HG02763 (cell line): ENCODE results near the gene ULBP2.
A peak's percentile ranks its signal among the peaks of the same experiment; 100 is the strongest.
"Not testable (repeated sequence)": the region's sequence is repeated elsewhere in the genome, so short reads cannot be mapped to it uniquely, and the experiment has no call there.

ENCODE experiments used
- ATAC-seq: cut with Tn5 transposase; IDR thresholded peaks from one replicate; pipeline ENCODE4 v1.9.1; 2021; ENCODE audit warnings: mild to moderate bottlenecking, moderate library complexity; ENCODE audit not compliant: unreplicated experiment

ULBP2 gene

GRCh38 chr6:149948616-149949015 is 6.8 kb downstream of the ULBP2 start:
- no peak for ATAC-seq

DNA sequence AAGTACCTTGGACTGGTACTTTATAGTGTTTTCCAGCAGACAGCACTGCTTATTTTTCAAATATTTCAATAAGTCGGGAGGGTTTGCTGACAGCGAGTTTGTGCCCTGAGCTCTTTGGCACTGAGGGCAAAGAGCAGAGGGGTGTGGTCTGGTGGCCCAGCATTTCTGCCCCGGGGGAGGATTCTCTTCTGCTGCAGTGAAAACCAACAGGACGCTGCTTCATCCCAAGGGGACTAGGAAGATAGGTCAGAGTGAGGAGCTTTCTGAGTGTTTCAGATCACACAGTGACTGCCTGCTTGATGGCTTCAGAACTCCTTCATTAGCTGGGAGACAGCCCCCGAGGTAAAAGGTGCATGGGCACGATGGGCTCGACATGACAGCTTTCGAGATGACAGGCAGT is 8.6 kb downstream of the ULBP2 start:
- ATAC-seq, result no peak

DNA sequence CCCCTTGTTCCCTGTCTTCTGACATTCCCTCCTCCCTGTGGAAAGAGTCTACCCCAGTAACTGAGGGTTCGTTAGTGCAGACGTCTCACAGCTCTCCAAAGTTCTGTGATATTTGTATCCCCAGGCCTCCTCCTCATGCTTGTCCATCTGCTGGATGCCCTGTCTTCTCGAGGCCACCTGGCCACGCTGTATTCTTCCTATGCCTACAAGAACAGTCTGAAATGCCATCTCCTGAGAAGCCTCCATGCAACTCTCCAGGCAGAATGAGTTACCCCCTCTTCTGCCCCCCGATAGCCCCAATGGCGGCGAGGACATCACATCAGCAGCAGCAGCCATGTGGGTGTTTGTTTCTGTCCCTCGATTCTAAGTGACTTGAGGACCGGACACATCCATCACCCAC is 9.3 kb downstream of the ULBP2 start:
- ATAC-seq, result no peak

DNA sequence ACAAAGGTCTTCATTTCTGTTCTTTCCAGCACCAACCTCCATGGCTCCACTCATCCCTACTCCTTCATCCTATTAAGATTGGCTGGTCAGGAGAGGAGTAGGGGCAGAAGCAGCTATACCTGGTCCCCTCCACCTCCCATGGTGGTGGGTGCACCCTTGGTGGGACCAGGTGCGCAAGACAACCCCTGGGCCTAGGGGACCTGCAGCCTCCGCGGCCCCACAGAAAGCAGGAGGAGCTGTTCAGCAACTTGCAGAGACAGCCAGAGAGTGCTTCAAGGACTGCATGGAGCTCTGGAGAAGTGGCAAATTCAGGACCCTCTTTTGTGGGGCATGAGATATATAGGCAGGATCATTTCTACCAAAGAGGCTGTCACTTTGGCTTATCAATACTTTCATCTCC is 9.8 kb downstream of the ULBP2 start:
- ATAC-seq, result no peak

DNA sequence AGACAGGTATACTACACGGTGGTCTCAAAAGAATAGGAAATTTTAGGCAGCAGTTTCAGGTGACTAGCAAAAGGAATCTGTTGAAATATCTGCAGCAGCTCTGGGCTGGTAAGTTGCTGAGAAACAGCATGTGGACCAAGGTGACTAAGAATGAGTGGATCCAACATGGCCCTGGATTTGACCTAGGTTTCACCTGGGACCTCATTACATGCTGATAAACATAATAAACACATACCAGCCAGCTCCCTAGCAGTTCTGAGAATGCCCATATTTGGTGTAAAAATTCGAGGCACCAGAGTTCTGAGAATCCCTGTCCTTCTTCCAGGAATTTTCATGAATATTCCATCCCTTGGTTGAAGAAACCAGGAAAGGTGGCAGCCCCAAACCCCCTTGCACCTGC is 11.6 kb downstream of the ULBP2 start:
- not testable (repeated sequence) for ATAC-seq

GRCh38 chr6:149953934-149954327 is 12.1 kb downstream of the ULBP2 start:
- not testable (repeated sequence) for ATAC-seq

GRCh38 chr6:149954328-149954983 is 12.6 kb downstream of the ULBP2 start:
- not testable (repeated sequence) for ATAC-seq

GRCh38 chr6:149954984-149955653 is 13.3 kb downstream of the ULBP2 start:
- ATAC-seq, result not testable (repeated sequence)

DNA sequence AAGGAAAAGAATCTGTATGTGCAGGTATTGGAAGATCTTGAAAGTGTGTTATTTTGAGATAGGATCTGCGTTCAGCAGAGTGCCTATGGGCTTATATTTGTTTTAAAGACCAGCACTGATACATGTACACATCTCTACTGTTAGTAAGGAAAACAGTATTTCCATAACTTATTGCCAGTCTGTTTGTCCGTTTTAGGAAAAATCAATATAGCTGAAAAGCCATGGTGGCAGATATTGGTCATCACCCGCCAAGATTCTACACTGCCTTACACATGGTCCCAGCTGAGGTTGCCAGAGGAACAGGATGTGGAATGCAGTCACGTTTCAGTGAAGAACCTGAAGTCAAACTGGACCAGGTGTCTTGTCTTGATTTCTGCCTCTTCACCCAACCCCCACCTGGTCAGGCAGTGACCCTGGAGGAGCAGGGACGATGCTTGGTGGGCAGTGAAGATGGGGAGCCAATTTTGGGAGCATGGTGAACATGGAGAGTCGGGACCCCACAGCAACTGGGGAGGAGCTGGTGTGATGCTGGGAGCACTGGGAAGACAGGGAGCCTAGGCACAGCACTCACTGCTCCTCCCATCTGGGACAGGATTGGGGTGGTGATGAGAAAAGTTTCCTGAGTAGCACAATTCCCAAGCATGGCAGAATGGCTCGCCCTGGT is 14.0 kb downstream of the ULBP2 start:
- ATAC-seq, result not testable (repeated sequence)

DNA sequence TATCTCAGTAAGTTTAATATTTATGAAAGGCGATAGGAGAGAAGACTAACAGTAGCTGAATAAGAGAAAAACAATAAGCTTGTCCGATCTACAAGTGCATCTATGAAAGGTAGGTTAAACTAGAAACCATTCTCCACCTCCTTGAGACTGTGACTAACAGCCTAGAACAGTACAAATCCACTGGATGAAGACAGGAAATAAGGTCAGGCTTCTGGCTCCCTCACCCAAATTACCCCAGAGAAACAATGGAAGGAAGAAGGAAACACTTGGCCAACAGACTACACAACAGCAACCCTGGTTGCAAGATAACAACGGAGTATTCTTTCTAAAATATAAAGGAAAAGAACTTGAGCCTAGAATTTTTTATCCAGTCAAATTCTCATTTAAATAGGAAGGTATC is 16.3 kb downstream of the ULBP2 start:
- not testable (repeated sequence) for ATAC-seq

GRCh38 chr6:149959806-149960205 is 18.0 kb downstream of the ULBP2 start:
- ATAC-seq, result not testable (repeated sequence)

GRCh38 chr6:149960488-149960887 is 18.7 kb downstream of the ULBP2 start:
- ATAC-seq, result no peak

DNA sequence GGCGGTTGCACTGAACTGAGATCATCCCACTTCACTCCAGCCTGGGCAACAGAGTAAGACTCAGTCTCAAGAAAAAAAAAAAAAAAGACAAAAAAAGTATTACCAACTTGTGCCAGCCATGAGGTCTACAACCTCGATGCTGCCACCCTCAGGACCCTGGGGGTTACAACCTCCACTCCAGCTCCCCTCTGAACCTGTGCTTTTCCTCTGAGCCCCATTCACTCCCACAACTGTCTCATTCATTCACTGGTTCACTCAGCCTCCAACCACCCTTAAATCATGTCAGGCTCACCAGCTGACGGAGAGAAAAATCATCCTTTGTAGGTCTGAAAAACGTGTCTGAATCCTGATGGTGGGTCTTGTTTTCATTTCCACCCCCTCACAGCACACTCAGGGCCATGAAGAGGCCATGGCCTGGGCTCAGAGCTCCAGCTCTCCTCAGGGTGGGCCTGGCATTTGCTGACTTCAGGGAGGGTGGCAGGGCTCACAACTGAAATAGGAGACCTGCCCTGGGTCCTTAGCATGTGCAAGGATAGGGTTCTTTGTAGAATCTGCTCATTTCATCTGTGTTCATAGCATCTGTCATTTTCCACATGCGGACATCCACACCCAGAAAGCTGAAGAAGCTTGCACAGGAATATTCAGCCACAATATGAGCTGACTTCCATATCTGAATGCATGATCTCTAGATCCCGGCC is 20.1 kb downstream of the ULBP2 start:
- ATAC-seq, result no peak

DNA sequence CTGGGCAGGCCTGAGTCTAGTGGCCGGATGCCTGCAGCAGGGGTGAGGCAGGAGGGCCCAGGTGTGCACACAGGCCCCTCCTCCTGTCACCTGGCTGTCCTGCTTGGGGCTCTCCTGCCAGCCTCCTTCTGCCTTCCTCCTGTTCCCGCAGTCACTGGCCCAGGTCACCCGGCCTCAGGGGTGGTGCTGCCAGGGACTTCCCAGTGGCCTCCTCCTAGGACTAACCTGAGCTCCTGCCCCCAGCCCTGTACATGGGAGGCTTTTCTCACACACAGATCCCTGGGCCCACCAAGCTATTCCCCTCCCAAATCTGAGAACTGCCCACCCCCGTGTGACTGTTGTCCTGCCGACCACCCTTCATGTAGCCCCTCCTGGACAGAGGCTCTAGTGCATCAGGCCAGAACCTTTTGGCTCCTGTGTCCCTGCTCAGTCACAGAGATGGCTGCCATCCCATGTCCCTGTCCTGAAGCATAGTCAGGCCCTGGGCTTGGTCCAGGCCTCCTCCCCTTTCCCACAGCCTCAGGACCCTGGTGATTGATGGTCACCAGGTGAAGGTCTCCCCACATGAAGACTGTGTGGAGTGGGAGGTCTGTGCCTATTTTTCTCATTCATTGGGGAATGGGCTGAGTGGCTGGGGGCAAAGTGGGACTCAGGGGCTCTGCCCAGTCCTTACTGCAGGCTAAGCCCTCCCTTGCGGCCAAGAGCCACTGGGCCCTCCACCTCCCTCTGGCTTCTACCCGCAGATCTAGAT is 20.8 kb downstream of the ULBP2 start:
- no peak for ATAC-seq

DNA sequence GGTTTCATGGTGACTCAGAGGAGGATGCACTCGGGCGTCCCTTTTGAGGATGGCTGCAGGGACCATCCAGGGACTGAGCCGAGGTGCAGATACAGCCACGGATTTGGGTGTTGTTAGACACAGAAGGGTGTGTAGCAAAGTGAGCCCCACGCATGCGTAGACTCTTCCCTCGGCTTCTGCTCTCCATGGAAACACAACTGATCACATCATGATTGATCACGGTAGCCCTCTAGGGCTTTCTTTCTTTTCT is 21.3 kb downstream of the ULBP2 start:
- ATAC-seq, result no peak

DNA sequence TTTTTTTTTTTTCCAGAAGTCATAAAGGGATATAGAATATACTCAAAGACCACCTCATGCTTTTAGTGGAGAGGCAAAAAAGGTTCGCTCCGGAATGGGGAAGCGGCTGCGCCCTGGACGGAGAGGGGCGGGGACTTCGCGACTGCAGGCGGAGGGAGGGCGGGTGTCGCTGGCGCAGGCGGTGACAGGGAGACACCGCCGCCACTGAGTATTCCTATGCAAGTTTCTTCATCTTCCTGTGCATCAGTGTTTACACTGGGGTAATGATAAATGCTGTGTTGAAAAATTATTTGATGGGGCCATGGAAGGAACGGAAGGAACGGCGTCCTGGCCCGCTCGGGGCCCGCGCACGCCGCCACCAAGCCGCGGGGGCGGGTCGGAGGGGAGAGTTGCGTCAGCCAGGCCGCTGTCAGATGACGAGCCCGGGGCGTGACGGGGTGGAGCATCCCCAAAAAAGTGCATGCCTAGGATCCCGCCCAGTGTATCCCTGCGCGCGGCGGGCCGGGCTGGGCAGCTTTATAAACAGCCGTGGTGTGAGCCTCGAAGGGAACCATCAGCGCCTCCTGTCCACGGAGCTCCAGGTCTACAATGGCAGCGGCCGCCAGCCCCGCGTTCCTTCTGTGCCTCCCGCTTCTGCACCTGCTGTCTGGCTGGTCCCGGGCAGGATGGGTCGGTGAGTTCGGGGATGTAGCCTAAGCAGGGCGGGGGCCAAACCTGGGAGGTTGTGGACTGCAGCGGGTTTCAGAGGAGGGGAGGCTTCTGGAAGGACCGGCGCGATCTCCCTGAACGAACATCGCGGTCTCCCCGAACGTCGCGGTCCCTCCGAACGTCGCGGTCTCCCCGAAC is 21.9 kb downstream of the ULBP2 start, which contains the start of gene ULBP1:
Gene ULBP1 (plus strand): TSS at position 482 of the 846 bp plus-strand sequence. CDS start 107 bp downstream, at position 589.
- peak; percentile 55 for ATAC-seq

GRCh38 chr6:149964308-149965193 is 22.7 kb downstream of the ULBP2 start:
- no peak for ATAC-seq

GRCh38 chr6:149965194-149966020 is 23.6 kb downstream of the ULBP2 start:
- no peak for ATAC-seq
